Measurements from ENCODE around the gene SORL1. TPM values are rescaled to one million over a fixed set of nuclear protein-coding genes. Genes with fewer than 3 reads are reported as not detected.

The SORL1 gene
- total RNA-seq = not detected in 2 replicates

DNA sequence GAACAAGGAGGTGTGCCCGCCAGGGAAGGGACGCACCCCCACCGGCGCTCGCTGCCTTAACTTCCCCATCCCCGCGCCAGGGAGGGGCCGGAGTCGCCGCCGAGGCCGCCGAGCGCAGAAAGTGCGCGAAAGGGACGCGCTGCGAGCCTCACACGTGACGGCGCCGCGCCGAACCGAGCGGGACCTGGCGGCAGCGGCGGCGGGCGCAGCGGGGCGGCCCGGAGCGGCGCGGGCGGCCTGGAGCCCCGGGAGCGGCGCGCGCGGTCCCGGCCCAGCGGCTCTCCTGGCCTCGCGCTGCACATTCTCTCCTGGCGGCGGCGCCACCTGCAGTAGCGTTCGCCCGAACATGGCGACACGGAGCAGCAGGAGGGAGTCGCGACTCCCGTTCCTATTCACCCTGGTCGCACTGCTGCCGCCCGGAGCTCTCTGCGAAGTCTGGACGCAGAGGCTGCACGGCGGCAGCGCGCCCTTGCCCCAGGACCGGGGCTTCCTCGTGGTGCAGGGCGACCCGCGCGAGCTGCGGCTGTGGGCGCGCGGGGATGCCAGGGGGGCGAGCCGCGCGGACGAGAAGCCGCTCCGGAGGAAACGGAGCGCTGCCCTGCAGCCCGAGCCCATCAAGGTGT, at the start of gene SORL1:
SORL1 (plus strand) TSS at position 329 of the 623 bp plus-strand sequence; CDS start at position 347, 18 bp downstream.

DNA sequence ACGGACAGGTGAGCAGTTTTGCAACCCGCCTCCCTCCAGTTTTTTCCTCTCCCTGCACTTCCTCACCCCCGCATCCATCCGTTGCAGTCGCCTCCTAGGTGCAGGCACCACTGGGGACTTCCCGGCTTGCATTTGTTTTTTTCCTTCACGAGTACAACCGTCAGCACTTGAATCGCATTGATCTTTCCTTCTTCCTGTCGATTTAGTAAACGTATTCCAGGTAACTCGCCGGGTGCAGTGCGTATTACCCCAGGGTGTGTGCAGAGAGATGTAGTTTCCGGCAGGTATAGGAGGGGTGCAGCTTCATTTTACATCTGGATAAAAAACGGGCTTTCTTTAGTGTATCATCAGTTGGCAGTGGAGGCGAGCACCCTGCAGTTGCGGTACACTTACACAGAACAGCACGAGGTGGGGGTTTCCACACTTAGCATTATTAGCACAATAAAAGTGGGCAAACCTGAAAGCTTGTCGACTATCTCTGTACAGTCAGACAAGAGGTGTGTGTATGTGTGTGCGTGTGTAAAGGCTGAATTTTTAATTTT, 566 bp downstream of the SORL1 start, which contains the start of gene SORL1-AS1:
SORL1-AS1 (minus strand) TSS at position 359 of the 542 bp plus-strand sequence.

Other genes starting within 250 kb of the SORL1 start
- gene SC5D, start 159.5 kb upstream of the SORL1 start, total RNA-seq = 18.8 and 35.2 TPM in 2 replicates